Kasumi-1 (cell line): ENCODE data around the gene ZCCHC14.
"Not testable (repeated sequence)": the region's sequence is repeated elsewhere in the genome, so short reads cannot be mapped to it uniquely, and the experiment has no call there.

Experiments used
- DNase-seq, 2 experiments: peaks; one replicate each; lab custom pipeline; 2025; lab: John Stamatoyannopoulos, UW

ZCCHC14 gene

DNA sequence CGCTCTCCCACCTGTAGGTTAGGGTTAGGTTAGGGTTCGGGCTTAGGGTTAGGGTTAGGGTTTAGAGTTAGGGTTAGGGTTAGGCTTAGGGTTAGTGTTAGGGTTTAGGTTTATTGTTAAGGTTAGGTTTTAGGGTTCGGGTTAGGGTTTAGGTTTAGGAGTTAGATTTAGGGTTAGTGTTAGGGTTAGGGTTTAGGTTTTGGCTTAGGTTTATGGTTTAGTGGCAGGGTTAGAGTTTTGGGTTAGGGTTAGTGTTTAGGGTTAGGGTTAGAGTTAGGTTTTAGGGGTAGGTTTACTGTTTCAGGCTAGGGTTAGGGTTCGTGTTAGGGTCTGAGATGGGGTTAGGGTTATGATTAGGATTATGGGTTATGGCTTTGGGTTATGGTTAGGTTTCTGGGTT, 31.6 kb upstream of the ZCCHC14 start:
- no peak for DNase-seq

DNA sequence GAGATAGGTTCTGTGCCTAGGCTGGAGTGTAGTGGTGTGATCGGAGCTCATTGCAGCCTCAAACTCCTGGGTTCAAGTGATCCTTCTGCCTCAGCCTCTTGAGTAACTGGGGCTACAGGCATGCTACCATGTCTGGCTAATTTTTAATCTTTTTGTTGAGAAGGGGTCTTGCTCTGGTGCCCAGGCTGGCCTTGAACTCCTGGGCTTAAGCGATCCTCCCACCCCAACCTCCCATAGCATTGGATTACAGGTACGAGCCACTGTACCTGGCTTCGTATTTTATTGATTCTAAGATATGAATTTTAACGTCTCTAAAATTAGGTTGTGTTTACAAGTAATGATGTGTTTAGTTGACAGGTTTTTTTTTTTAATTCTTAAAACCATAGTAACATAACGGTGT, 30.8 kb upstream of the ZCCHC14 start:
- not testable (repeated sequence) for DNase-seq

DNA sequence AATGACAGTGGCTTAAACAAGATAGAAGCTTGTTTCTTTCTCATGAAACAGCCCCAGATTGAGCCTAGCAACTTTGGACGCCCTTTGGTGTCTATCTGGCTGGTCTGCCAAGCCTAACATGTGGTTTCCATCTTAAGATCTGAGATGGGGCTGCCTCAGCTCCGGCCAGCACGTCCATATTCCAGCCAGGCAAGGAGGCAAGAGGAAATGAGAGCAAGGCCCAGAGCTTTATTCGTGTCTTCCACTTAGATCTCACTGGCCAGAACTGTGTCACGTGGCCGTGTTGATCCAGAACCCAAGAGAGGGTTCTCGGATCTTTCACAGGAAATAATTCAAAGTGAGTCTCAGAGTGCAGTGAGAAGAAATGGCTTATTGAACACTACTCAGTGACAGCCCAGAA, 28.9 kb upstream of the ZCCHC14 start:
- not testable (repeated sequence) for DNase-seq

DNA sequence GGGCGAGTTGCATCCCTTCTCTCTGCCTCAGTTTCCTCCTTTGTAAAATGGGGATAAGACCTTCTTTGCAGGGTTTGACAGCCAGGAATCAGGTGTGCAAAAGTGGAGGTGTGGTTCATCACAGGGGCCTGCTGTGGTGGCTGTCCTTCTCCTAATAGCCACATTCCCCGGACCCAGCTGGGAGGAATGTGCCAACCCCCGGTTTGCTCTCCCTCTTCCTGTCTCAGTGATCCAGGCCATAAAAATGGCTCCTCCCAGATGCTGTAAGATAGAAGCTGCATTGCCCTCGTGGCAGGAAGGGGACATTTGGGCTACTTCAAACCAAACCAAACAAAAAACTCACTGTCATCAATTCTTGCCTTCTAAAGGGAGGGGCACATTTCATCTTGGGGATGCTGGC, 26.3 kb upstream of the ZCCHC14 start:
- DNase-seq: not testable (repeated sequence)

DNA sequence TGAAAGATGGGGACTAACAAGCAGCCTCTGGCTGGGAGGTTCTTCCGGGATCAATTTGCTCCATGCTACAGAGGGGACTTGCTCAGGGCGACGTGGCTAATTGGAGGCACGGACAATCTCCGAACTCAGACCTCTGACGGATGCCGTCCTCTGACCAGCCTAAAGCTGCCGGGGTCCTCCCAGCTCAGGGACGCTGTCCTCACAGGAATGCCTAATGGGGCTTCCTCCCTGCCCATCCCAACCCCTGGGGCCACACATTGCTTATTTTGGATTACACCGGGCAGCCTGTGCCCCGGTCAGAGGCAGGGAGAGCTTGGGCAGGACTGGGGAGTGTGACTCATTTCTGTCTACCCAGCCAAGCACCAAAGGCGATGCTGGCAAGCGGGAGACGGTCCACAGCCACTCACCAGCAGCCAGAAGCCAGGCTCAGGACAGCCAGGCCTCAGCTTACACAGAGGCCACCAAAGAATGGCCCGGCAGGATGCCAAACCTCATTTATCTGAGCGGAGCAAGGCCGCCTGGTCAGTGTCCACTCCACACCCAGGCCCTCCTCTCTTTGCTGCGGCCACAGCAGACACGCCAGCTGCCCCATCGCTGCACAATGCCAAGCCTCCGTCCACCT, 25.7 kb upstream of the ZCCHC14 start:
- not testable (repeated sequence) for DNase-seq

DNA sequence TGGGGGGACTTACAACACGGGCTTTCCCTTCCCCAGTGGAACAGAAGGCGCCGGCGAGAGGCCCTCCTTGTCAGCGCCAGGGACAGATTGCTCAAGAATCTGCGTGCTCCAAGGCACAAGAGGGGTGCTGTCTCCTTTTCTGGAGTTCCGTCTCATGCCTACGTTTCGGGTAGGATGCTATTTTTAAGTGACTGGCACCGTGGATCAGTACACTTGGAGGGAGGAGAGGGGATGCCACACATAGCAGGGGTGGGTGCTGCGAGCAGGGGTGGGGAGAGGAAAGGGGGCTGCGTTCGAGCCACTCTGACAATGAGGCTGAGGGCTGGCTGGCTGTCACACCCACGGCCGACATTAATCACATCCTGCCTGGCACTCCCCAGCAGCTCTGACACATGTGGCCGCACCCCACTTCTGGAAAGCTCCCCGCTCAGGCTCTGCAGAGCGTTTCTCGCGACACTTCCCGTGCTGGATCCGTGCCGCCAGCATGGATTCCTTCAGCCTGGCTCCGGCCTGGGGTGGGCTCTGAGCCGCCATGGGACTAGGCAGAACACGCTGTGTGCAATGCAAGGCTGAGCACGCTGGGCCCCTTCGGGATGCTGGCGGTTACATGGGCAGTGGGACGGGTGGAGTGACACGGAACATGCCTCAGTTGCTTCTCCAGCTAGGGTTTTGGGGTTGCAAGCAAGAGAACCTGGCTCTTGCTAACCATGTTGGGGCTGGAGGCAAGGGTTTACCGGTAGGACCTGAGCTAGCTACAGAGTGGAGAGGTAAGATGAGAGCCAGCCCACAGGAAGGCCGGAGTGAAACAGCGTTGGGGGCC, 25.0 kb upstream of the ZCCHC14 start:
- DNase-seq: not testable (repeated sequence)

DNA sequence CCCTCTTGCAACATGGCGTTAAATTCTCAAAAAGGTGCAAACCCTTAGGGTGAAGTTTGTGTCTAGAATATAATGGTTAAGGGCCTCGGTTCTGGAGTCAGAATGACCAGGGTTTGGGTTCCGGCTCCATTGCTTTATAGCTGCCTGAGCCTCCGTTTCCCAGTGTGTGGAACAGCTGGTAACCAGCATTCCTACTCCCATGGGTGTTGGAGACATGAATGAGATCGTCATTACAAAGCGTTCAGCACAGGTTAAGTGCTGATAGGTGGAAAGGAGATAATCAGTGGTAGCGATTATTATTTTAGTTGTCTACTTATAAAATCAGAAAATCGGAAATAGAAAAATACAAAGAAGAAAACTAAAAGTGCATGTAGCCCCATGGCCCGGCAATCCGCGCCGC, 23.5 kb upstream of the ZCCHC14 start:
- no peak for DNase-seq

DNA sequence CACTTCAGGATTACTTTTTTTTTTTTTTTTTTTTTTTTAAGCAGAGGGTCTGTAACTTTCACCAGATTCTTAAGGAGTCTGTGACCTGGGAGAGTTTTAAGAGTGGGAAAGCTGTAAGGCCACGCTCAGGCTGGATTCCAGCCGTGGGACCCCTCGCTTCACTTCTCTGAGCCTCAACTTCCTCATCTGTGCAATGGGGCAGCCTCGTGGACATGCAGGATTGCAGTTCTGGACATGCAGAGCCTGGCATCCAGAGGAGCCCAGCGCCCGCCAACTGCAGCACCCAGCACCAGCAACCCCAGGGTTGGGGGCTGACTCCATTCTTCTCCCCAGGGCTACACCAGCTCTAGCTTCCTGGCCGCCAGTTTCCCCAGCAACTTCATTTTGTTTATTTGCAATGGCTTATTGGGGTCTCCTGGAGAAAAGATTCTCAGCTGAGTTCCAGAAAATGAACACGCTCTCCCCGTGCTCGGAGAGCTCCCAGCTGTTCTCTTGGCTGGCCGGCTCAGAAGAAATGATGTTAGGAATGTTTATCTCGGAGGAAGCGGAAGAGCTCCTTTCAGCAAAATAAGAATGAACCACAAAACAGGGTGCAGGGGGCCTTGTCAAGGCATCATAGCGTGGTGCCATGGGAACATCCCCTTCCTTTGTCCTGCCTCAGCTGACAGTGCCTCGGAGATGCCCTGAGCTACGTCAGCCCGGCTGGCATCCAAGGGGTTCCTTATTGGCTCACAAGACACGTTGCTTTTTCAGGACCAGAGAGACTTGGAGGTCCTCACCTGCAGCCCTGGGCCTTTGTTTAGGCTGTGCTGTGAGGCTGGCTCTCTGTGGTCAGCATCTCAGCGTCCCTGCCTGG, 22.9 kb upstream of the ZCCHC14 start:
- no peak for DNase-seq

DNA sequence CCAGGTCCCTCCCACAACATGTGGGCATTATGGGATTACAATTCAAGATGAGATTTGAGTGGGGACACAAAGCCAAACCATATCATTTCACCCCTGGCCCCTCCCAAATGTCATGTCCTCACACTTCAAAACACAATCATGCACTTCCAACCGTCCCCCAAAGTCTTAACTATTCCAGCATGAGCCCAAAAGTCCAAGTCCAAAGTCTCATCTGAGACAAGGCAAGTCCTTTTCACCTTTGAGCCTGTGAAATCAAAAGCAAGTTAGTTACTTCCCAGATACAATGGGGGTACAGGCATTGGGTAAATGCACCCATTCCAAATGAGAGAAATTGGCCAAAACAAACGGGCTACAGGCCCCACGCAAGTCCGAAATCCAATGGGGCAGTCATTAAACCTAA, 17.0 kb upstream of the ZCCHC14 start:
- not testable (repeated sequence) for DNase-seq

DNA sequence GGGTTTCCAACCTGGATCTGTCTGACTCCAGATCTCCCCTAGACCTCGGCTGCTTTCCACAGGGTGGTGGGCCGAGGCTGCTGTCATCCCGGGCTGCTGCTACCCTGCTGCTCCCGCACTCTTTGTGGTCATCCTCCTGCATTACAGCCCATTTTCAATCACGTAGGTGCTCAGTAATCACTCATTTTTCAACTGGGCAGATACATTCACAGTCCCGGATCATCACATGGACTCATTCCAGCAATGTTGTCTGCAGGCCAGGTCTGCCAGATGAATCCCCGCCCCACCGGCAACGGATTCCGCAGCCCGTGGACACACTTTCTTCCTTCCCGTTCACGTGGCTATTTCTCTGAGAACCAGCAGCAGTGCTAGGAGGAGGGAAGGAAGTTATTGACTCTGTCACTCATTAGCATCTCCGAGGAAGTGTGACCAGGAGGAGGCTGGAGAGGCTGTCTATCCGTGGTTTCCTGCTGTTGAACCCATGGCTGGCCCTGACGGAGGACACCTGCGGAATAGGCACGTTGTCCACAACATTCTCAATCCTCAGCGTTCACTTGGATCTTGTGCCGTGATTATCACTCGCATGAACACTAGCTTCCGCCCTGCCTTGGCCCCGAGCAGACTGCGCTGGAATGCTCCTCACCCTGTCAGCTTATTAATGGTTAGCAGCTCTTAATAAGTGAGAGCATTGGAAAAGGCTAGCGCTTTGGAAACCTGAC, 14.7 kb upstream of the ZCCHC14 start:
- peak; percentile 54 to 57 for DNase-seq

DNA sequence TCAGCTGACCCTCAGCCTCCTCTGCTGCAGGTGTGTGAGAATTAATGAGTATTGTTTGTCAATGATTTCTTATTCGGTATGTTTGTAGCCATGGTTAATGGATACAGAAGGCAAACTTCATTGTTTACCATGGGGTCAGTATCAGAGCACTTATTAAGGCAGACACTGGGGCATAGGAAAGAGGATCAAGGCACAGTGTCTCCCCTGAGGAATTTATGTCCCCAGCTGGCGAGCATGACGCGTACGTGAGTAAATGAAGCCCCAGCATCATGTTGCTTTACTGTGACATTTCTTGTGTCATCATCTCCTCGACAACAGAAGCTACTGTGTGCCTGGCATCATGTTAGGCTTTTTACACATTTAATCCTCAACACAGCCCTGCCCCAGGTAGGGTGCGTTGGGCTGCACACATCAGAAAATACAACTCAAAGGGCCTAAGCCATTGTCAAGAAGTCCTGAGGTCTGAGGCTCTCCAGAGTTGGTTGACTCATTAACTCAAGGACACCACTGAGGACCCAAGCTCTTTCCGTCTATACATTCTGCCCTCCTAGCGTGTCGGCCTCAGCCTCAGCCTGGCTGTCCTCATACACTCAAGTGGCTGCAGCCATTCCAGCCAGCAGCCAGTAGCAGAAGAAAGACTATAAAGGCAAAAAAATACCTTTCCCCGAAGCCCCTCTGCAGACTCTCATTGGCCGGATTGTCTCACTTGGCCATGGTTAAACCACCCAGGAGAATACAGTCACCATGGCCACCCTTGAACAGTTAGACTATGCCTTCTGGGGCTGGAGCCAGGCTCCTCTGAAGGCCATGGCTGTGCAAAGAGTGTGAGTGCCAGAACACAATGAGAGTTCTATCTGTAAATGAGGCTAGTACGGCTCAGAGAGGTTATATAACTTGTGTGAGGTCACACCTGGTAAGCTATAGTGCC, 13.9 kb upstream of the ZCCHC14 start:
- no peak for DNase-seq

DNA sequence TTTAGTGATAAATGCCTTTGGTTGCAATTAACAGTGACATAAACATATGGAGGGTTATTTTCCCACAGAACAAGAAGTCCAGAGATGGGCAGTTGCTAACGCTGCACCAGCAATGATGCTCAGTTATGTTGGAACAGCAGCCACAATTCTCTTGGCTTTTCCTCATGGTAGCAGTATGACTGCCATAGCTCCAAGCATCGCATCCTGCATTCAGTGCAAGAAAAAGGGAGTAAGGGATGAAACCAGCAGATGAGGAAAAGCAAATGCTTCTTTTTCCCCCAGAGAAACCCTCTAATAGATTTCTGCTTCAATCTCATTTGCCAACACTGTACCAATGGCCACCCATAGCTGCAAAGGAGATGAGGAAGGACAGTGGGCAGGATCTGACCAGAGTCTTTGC, 13.0 kb upstream of the ZCCHC14 start:
- no peak for DNase-seq

DNA sequence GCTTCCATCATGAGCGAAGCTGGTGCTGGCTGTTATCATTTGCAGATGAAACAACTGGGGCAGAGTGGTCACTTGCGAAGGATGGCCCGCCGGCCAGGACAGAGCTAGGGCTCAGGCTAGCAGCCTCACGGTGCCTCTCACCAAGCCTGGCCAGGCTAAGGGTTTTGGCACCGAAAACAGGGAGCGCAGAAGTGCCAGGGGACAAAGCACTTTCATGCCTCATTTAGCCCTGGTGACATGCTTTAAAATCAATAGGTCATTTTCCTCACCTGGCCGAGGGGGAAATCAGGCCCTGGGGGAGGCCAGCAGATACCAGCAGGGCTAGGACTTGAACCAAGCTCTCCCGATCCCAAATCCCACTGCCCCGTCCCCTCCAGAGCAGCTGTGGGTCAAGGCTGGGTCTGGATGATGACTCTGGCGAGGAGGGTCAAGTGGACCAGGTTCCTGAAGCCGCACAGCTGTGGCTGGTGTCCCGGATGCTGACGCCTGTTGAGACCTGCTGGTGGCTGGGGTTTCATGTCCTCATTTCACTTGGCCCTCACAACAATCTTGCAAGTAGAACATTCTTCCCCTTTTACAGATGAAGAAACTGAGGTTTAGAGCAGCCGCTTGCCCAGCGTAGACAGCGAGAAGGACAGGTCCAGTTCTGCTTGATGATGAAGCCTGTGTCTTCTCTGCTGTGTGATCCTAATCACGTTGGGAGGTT, 10.6 kb upstream of the ZCCHC14 start:
- DNase-seq: not testable (repeated sequence)

DNA sequence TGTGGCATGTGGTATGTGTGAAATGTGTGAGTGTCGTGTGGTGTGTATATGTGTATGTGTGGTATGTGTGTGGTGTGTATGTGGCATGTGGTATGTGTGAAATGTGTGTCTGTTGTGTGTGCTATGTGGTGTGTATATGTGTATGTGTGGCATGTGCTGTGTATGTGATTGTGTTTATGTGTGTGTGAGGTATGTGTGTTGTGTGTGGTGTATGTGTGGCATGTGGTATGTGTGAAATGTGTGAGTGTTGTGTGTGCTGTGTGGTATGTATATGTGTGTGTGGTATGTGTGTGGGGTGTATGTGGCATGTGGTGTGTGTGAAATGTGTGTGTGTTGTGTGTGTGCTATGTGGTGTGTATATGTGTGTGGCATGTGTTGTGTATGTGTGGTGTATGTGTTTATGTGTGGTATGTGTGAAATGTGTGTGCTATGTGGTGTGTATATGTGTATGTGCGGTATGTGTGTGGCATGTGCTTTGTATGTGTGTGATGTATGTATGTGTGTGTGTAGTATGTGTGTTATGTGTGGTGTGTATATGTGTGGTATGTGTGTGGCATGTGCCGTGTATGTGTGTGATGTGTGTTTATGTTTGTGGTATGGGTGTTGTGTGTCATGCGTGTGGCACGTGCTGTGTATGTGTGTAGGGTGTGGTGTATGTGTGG, 9.6 kb upstream of the ZCCHC14 start:
- no peak for DNase-seq

DNA sequence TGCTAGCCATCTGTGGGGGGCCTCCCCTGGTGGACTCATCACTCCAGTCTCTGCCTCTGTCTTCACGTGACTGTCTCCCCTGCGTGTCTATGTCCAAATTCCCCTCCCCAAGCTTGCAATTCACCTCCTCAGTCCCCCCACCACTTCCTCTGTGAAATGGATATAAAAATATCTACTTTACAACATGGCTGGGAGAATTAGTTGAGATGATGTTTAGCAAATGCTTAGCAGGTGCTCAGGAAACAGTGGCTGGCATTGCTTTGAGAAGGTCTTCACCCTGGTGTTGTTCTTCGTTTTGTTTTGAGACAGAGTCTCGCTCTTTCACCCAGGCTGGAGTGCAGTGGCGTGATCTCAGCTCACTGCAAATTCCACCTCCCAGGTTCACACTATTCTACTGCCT, 8.3 kb upstream of the ZCCHC14 start:
- no peak for DNase-seq

DNA sequence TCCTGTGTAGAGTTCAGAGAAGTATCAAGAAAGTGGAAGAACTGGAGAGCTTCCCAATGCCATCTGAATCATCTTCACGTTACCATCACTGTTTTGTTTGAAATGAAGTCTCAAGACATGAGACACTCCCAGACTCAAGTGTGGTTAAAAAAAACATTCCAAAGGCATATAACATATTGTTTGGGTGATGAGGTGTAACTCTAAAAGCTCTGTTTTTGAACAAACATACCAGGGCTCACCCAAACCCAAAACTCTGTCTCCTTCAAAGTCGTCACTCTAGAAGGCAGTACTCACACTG, 6.3 kb upstream of the ZCCHC14 start:
- DNase-seq: no peak

DNA sequence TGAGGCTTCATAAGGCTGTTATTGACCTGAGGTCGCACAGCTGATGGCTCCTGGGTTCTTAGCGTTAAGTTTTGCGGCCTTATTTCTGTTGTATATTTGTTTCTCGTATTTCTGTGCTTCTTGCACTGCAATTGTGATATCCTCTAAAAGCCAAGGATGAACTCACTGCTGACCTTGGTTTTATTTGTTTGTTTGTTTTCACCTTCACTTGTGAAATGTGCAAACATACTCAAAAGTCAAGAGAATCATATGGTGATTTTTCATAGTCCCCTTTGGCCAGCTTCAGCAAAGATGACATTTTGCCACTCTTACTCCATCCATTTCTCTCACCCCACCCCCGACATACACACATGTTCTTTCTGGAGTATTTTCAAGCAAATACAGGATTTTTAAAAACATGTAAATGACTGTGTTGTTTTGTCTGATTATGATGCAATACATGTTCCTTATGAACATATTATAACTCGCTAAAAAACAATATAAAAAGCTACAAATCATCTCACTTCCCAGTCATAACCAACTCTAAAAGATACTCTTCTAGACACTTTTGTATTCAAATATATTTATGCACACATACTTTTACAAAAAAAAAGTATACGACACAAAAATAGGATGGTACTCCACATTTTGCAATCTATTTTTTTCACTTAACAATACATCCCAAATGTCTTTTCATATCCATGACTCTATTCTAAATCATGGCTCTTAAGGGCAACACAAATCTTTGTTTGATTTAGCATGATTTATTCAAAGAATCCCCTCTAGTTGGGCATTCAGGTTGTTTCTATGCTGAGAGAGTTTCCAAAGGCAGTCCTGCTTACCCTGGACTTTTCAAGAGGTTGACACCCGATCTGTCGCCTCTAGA, 5.7 kb upstream of the ZCCHC14 start:
- DNase-seq: no peak

DNA sequence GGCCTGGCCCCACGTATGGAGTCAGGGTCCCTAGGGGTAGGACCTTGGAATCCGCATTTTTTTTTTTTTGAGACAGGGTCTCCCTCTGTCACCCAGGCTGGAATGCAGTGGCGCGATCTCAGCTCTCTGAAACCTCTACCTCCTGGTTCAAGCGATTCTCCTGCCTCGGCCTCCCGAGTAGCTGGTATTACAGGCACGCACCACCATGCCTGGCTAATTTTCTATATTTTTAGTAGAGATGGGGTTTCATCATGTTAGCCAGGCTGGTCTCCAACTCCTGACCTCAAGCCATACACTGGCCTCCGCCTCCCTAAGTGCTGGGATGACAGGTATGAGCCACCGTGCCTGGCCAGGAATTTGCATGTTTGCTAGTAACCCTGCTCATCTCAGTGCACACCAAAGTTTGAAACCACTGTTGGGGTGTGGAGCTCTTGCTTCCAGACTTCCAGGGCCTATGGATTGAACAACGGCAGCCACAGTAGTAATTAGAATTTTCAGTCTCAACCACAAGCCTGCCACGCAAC, 5.0 kb upstream of the ZCCHC14 start:
- not testable (repeated sequence) for DNase-seq
